H9 (cell line): ENCODE measurements around the gene FLVCR2. TPM values are rescaled to one million over a fixed set of nuclear protein-coding genes. Genes with fewer than 3 reads are reported as not detected.

ENCODE experiments used
- DNase-seq: peaks from one replicate; pipeline ENCODE4 v3.0.0-alpha.2; 2017
- H2AFZ ChIP-seq: one replicate; pipeline ENCODE4 v1.6.1; 2013; ENCODE audit warnings: mild to moderate bottlenecking, low read length, control low read depth, moderate library complexity
- H2AK5ac ChIP-seq: 2 replicates; pipeline ENCODE4 v1.6.1; 2013; ENCODE audit warnings: low read length, control low read depth, mixed read lengths; ENCODE audit not compliant: insufficient read length
- H2BK120ac ChIP-seq: one replicate; pipeline ENCODE4 v1.6.1; 2013; ENCODE audit warnings: low read depth, mild to moderate bottlenecking, low read length, control low read depth, inconsistent platforms; ENCODE audit not compliant: poor library complexity, severe bottlenecking
- H2BK12ac ChIP-seq: 2 replicates; pipeline ENCODE4 v1.6.1; 2013; ENCODE audit warnings: low read length, control low read depth, mixed read lengths, low read depth; ENCODE audit not compliant: insufficient read length
- H2BK15ac ChIP-seq: 2 replicates; pipeline ENCODE4 v1.6.1; 2013; ENCODE audit warnings: low read depth, low read length, control low read depth
- H2BK20ac ChIP-seq: one replicate; pipeline ENCODE4 v1.6.1; 2013; ENCODE audit warnings: low read depth, mild to moderate bottlenecking, low read length, control low read depth, inconsistent platforms; ENCODE audit not compliant: poor library complexity, severe bottlenecking
- H2BK5ac ChIP-seq: 2 replicates; pipeline ENCODE4 v1.6.1; 2013; ENCODE audit warnings: low read length, control low read depth, mixed read lengths; ENCODE audit not compliant: insufficient read length
- H3K14ac ChIP-seq: 2 replicates; pipeline ENCODE4 v1.6.1; 2013; ENCODE audit warnings: low read length, control low read depth; ENCODE audit not compliant: insufficient read depth
- H3K18ac ChIP-seq: 2 replicates; pipeline ENCODE4 v1.6.1; 2013; ENCODE audit warnings: low read depth, mild to moderate bottlenecking, mixed read lengths, low read length, control low read depth; ENCODE audit not compliant: insufficient read length
- H3K23ac ChIP-seq: 2 replicates; pipeline ENCODE4 v1.6.1; 2013; ENCODE audit warnings: low read length, control low read depth, mixed read lengths, low read depth; ENCODE audit not compliant: insufficient read length
- H3K23me2 ChIP-seq: 2 replicates; pipeline ENCODE4 v1.6.1; 2013; ENCODE audit warnings: low read depth, mild to moderate bottlenecking, mixed read lengths, low read length, control low read depth; ENCODE audit not compliant: insufficient read length, poor library complexity, severe bottlenecking
- H3K27ac ChIP-seq: 2 replicates; pipeline ENCODE4 v1.5.1; 2013; ENCODE audit warnings: low read length, control low read depth, mixed read lengths, low read depth; ENCODE audit not compliant: insufficient read length
- H3K27me3 ChIP-seq: 2 replicates; pipeline ENCODE4 v1.6.1; 2013; ENCODE audit warnings: low read length, control low read depth, inconsistent platforms; ENCODE audit not compliant: insufficient read depth
- H3K4ac ChIP-seq: 2 replicates; pipeline ENCODE4 v1.6.1; 2013; ENCODE audit warnings: low read depth, mild to moderate bottlenecking, control low read depth, inconsistent platforms, low read length, moderate library complexity
- H3K4me1 ChIP-seq: 2 replicates; pipeline ENCODE4 v1.6.1; 2013; ENCODE audit warnings: low read length, control low read depth, inconsistent platforms; ENCODE audit not compliant: insufficient read depth
- H3K4me2 ChIP-seq: 2 replicates; pipeline ENCODE4 v1.6.1; 2013; ENCODE audit warnings: low read length, control low read depth, mixed read lengths; ENCODE audit not compliant: insufficient read length, insufficient read depth
- H3K56ac ChIP-seq: 2 replicates; pipeline ENCODE4 v1.6.1; 2013; ENCODE audit warnings: low read depth, mild to moderate bottlenecking, mixed read lengths, low read length, control low read depth; ENCODE audit not compliant: insufficient read length
- H3K79me1 ChIP-seq: 2 replicates; pipeline ENCODE4 v1.6.1; 2013; ENCODE audit warnings: low read depth, mild to moderate bottlenecking, moderate library complexity, low read length, control low read depth, inconsistent platforms; ENCODE audit not compliant: insufficient read depth, poor library complexity, severe bottlenecking
- H3K79me2 ChIP-seq: 2 replicates; pipeline ENCODE4 v1.6.1; 2013; ENCODE audit warnings: low read length, control low read depth, inconsistent platforms; ENCODE audit not compliant: insufficient read depth
- H3K9ac ChIP-seq: 2 replicates; pipeline ENCODE4 v1.6.1; 2013; ENCODE audit warnings: low read length, control low read depth, mixed read lengths; ENCODE audit not compliant: insufficient read length; ENCODE audit errors: extremely low read depth
- H3K9me3 ChIP-seq: one replicate; pipeline ENCODE4 v1.6.1; 2013; ENCODE audit warnings: low read depth, low read length, inconsistent platforms; ENCODE audit not compliant: control insufficient read depth
- H3T11ph ChIP-seq: one replicate; pipeline ENCODE4 v1.6.1; 2013; ENCODE audit warnings: mild to moderate bottlenecking, low read length, control low read depth, inconsistent platforms
- H4K20me1 ChIP-seq: one replicate; pipeline ENCODE4 v1.6.1; 2013; ENCODE audit not compliant: control insufficient read depth, insufficient read length, insufficient read depth
- H4K5ac ChIP-seq: 2 replicates; pipeline ENCODE4 v1.6.1; 2013; ENCODE audit warnings: low read depth, mild to moderate bottlenecking, mixed read lengths, low read length, control low read depth; ENCODE audit not compliant: insufficient read length
- H4K8ac ChIP-seq: replicated peaks from 2 replicates; pipeline ENCODE4 v1.6.1; 2013; ENCODE audit warnings: low read length, control low read depth, mixed read lengths, low read depth; ENCODE audit not compliant: insufficient read length
- H4K91ac ChIP-seq: 2 replicates; pipeline ENCODE4 v1.6.1; 2013; ENCODE audit warnings: low read depth, mild to moderate bottlenecking, moderate library complexity, mixed read lengths, low read length, control low read depth; ENCODE audit not compliant: insufficient read length
- H3K27ac Mint-ChIP-seq, 3 experiments: 2 replicates in 2 of 3; 3 replicates in 1 of 3; pipeline ENCODE4 v1.8.0; 2020 to 2021; ENCODE audit warnings: mixed read lengths in 3 of 3, mild to moderate bottlenecking in 1 of 3, moderate library complexity in 1 of 3
- H3K27me3 Mint-ChIP-seq: 2 replicates; pipeline ENCODE4 v1.8.0; 2021; ENCODE audit warnings: low read depth, mild to moderate bottlenecking, moderate library complexity, mixed read lengths
- H3K36me3 Mint-ChIP-seq, 3 experiments: 2 replicates in 2 of 3; 3 replicates in 1 of 3; pipeline ENCODE4 v1.8.0; 2020 to 2021; ENCODE audit warnings: low read depth in 3 of 3, mixed read lengths in 3 of 3; ENCODE audit not compliant: insufficient read depth in 1 of 3
- H3K4me1 Mint-ChIP-seq, 2 experiments: 2 replicates each; pipeline ENCODE4 v1.8.0; 2020; ENCODE audit warnings: mixed read lengths in 2 of 2
- H3K4me3 Mint-ChIP-seq, 2 experiments: 2 replicates in 1 of 2; 3 replicates in 1 of 2; pipeline ENCODE4 v1.8.0; 2020 to 2021; ENCODE audit warnings: mild to moderate bottlenecking in 2 of 2, mixed read lengths in 2 of 2, moderate library complexity in 1 of 2
- H3K9me3 Mint-ChIP-seq, 2 experiments: 2 replicates in 1 of 2; 3 replicates in 1 of 2; pipeline ENCODE4 v1.8.0; 2020; ENCODE audit warnings: mild to moderate bottlenecking in 2 of 2, mixed read lengths in 2 of 2, moderate library complexity in 1 of 2
- WGBS: extraction: QIAGEN DNeasy Blood & Tissue Kit; methylation state at CpG from one replicate; pipeline ENCODE4 v1.1.7; 2013; ENCODE audit warnings: missing lambda C conversion rate, low lambda C conversion rate, mixed read lengths; ENCODE audit not compliant: insufficient read length; ENCODE audit errors: extremely low coverage; 5-methylcytosine and 5-hydroxymethylcytosine counted together
- total RNA-seq: library from RNA; stranded (reverse); gene quantifications from 2 replicates; pipeline ENCODE4 v1.2.1, GENCODE V29; 2021
- TF ChIP-seq, protein P1 (sequence below): fragments of 200-600 bp; sonication (generic); conservative IDR thresholded peaks from 3 replicates; pipeline ENCODE4 v1.8.0; 2021; ENCODE audit warnings: antibody characterized with exemption, mild to moderate bottlenecking

The FLVCR2 gene
- total RNA-seq, 1 experiment from 2014 or later, result 7.1 TPM

DNA sequence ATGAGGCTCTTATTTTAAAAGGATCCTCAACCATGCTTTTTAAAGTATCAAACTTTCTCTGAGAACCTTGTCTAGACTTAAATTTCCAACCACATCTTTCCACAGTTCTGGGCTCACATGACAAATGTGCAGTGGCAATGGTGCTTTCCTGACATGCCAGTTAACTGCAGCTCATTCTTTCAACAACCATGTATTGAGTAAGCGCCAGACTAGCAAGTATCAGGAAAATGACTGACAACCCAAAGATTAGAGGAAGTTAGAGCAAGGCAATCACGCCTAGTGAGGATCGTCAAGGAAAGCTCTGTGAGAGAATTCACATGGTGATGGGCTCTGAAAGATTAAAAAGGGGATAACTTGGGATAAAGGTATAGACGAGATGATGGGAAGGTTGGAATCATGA, 35.8 kb downstream of the FLVCR2 start:
- H2AFZ ChIP-seq, result no peak overlapping the region
- H3K27me3 Mint-ChIP-seq, result peaks cover 3% of the 10 kb centered on the region
- H3K36me3 Mint-ChIP-seq, result no peaks in the 10 kb centered on the region; a peak in 2 of 7 replicates

More for the DNA sequence above, 35.8 kb downstream of the FLVCR2 start:
- Histone ChIP-seq H3K4ac (no peak overlapping the region), H3K79me1 (no peaks in the 10 kb centered on the region), H2BK15ac (no peak overlapping the region), H3K14ac (no peak overlapping the region), H3T11ph (no peak overlapping the region), H2BK5ac (no peak overlapping the region), H3K9me3 (no peaks in the 10 kb centered on the region), H3K23me2 (no peaks in the 10 kb centered on the region), H4K8ac (no peak overlapping the region), H3K18ac (no peak overlapping the region), H4K91ac (no peak overlapping the region), H3K4me2 (no peak overlapping the region), H3K27me3 (no peaks in the 10 kb centered on the region), H3K79me2 (no peaks in the 10 kb centered on the region), H3K4me1 (no peaks in the 10 kb centered on the region), H2BK20ac (no peak overlapping the region), H2AK5ac (no peak overlapping the region), H2BK120ac (no peak overlapping the region), H3K27ac (no peak overlapping the region), H4K20me1 (no peaks in the 10 kb centered on the region), H3K56ac (no peak overlapping the region), H4K5ac (no peak overlapping the region), H3K9ac (no peak overlapping the region), H2BK12ac (no peak overlapping the region), H3K23ac (no peak overlapping the region)
- TF ChIP-seq, protein P1, sequence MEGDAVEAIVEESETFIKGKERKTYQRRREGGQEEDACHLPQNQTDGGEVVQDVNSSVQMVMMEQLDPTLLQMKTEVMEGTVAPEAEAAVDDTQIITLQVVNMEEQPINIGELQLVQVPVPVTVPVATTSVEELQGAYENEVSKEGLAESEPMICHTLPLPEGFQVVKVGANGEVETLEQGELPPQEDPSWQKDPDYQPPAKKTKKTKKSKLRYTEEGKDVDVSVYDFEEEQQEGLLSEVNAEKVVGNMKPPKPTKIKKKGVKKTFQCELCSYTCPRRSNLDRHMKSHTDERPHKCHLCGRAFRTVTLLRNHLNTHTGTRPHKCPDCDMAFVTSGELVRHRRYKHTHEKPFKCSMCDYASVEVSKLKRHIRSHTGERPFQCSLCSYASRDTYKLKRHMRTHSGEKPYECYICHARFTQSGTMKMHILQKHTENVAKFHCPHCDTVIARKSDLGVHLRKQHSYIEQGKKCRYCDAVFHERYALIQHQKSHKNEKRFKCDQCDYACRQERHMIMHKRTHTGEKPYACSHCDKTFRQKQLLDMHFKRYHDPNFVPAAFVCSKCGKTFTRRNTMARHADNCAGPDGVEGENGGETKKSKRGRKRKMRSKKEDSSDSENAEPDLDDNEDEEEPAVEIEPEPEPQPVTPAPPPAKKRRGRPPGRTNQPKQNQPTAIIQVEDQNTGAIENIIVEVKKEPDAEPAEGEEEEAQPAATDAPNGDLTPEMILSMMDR, result no peak
- no peak for DNase-seq
- 0 out of 4 replicates have a peak, but pooled peaks cover 0 to 2% of the 10 kb centered on the region in 2 experiments for H3K4me1 Mint-ChIP-seq
- H3K9me3 Mint-ChIP-seq, result peaks cover 0 to 4% of the 10 kb centered on the region in 2 experiments; a peak in 3 of 5 replicates
- H3K4me3 Mint-ChIP-seq, result no peak overlapping the region
- WGBS, result no CpG with 5 or more reads among the region's 4 CpGs
- H3K27ac Mint-ChIP-seq, result no peak overlapping the region
